HG03432 (cell line): ENCODE measurements around the gene STK39.
A peak's percentile ranks its signal among the peaks of the same experiment; 100 is the strongest.

Source experiments
- ATAC-seq: cut with Tn5 transposase; IDR thresholded peaks from one replicate; pipeline ENCODE4 v1.9.1; 2021; ENCODE audit warnings: mild to moderate bottlenecking, moderate library complexity; ENCODE audit not compliant: unreplicated experiment

Gene STK39

GRCh38 chr2:168105127-168105683, 142.2 kb downstream of the STK39 start:
- ATAC-seq, result no peak

GRCh38 chr2:168097431-168097830, 150.0 kb downstream of the STK39 start:
- peak; percentile 50 for ATAC-seq

DNA sequence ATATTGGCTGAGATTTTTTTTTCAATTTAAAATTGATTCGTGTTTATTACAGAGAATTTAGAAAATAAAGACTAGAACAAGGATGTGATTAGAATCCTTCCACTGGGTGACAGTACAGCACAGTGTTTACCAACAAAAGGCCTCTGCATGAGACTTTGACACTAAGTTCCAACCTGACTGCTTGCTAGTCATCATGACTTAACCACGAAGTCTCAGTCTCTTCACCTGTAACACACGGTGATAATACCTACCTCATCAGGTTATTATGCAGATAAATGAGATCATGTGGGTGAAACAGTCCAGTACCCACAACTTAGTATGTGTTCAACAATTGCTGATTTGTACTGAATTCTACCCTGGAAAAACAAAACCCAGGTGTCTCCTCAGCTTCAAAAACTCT, 151.2 kb downstream of the STK39 start:
- ATAC-seq, result no peak

- ATAC-seq, result no peak
These were observed 155.4 kb downstream of the STK39 start for GRCh38 chr2:168091986-168092385.

GRCh38 chr2:168090366-168091135, 156.8 kb downstream of the STK39 start:
- ATAC-seq, result peak; percentile 85

DNA sequence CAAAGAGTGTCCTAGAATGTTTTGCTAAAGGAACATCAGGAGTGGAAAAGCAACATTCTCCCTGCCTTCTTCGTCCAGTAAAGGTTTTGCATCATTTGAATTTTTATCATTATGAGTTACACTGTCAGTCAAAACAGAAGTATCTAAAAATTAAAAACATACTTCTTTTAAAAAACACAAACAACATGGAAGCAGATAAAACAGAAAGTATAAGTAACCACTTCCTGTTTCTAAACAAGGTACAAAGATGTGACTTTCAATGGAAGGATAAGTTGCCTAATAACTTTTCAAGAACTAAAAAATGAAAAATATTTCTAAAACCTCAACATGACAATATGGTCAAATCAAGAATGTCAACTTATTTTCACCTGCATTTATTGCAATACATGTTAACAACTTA, 158.2 kb downstream of the STK39 start:
- ATAC-seq, result peak; percentile 49

GRCh38 chr2:168087401-168087800, 160.0 kb downstream of the STK39 start:
- ATAC-seq, result no peak

DNA sequence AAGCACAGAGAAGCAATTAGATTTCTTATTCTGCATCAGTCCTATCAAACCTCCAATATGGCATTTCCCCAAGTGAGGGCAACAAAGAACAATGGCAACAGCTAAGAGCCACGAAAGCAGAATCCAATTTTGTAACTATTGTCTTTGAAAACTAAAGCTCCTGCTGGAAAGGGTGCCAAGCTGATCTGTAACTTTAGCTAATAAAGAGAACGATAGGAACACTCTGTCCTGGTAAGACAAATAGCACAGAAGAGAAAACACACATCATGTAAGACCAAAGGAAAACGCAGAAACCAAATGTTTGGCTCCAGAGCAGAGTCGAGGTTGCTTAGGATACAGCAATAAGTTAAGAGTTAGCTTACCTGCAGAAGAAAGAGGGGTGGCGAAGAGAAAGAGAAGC, 160.5 kb downstream of the STK39 start:
- no peak for ATAC-seq

GRCh38 chr2:168085801-168086361, 161.5 kb downstream of the STK39 start:
- ATAC-seq, result no peak

DNA sequence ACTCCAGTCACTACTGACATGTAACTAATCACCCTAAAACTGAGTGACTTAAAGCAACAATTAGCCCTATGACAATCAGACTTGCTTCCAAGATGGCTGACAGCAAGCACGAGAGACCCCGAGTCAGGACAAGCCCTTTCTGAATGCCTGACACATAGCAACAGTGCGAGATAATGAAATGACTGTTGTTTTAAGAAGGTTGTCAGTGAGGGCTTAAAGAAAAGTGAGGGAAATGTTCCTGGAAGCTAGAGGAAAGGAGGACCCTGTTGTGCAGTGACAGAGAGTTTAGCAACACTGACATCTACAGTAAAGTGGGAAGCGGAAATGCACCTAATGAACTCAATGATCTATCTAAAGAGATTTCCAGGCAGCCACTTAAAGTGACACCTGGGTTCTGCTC, 163.1 kb downstream of the STK39 start:
- no peak for ATAC-seq

GRCh38 chr2:168081452-168081851, 165.9 kb downstream of the STK39 start:
- peak; percentile 78 for ATAC-seq

- ATAC-seq, result no peak
These were observed 168.2 kb downstream of the STK39 start for GRCh38 chr2:168079236-168079635.

- ATAC-seq, result no peak
These were observed 170.7 kb downstream of the STK39 start for GRCh38 chr2:168076731-168077130.

GRCh38 chr2:168075446-168075845, 171.9 kb downstream of the STK39 start:
- no peak for ATAC-seq

DNA sequence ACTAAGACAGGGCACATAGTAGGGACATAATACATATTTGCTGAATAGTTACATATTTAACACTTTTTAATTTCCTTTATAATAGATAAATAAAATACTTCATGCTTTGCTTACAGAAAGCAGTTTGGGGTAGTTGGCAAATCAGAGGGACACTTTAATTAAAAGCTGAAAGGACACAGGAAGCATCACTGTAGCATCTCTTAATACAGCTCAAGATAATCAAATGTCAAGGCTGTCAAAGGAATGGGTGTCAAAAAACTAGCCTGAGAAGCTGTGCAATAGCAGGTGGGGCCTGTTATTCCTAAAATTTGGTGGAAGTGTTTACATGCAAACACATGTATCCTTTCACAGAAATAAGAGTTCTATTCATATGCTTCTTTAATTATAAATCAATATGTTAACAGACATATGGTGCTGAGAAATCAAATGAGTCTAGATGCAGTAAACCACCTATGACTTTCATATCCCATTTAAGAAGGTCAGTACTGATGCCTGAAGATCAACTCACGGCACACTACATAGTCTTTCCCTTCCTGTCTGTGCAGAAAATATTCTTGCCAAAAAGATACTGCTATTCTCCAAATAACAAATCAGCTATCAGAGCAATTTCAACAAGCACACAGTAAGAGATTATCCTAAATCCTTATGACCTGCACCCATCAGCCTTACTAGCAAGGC, 174.6 kb downstream of the STK39 start:
- ATAC-seq, result no peak

DNA sequence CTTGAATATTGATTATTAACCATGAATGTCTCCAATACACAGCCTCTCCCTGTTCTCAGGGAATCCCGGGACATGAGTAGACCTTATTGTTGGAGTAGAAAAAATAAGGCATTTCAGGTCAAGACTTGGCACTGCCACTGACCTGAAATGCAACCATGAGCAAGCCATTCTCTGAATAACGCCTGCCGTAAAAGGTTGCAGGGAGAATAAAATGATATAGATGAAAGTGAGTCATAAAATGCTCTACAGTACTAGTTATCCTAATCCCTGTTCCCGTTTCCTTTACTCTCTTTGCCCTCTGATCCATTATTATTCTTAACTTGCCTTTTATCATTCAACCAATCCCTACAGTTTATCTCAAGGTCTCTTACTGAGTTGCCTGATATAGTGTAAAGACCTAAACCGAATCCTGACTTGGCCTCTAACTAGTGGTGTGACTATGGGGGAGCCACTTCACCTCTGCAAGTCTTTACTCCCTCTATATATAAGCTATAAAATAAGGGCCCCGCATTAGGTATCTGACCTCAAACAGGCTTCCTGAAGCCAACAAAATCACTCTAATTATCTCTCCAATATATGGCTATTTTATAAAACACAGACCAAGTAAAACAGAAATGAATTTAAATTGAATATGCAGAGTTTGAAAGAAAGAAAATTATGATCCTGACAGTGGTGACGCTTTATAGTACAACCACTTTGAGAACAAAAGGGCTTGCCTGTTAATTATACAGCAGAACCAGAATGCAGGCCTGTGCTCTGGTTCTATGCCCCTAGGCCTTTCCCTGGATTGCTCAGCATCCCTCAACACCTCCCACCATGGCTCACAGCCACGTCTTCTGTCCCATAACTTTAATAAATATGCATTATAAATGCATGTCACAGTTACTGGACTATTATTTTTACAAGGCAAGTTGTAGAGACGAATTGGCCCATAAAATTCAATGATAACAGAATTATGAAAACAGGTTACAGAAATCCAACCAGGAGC, 183.1 kb downstream of the STK39 start:
- no peak for ATAC-seq

DNA sequence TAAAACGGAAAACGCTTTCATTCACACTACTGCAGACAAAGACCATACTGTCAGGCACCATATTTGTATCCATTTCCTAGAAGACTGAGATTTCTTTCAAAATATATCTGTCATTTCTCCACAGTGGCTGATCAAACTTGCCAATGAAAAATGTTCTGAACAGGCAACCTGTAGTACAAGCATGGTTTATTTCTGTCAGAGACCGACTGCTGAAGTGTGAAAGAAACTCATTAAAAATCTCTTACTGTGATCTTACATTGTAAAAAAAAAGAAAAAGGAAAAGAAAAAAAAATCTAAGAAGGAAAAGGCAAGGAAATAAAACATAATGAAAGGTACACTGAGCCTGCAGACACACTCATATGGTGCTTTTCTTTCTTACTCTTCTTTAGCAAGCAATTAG, 184.5 kb downstream of the STK39 start:
- no peak for ATAC-seq

DNA sequence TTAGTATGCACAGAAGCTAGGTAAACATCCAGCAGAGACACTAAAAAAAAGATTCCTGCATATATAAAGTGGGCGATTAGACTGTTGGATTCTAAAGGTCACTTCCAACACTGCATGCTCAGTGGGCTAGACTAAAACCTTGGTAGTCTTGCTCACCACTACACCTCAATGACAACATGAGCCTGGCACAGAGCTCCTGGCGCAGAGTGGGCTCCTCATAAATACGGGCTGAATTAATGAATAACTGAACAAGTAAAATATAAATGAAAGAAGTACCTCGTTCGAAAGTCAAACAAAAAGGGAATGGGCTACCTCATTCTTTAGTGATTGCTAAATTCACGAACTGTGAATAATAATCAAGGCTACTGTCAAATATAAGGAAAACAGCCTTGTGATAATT, 185.3 kb downstream of the STK39 start:
- no peak for ATAC-seq

DNA sequence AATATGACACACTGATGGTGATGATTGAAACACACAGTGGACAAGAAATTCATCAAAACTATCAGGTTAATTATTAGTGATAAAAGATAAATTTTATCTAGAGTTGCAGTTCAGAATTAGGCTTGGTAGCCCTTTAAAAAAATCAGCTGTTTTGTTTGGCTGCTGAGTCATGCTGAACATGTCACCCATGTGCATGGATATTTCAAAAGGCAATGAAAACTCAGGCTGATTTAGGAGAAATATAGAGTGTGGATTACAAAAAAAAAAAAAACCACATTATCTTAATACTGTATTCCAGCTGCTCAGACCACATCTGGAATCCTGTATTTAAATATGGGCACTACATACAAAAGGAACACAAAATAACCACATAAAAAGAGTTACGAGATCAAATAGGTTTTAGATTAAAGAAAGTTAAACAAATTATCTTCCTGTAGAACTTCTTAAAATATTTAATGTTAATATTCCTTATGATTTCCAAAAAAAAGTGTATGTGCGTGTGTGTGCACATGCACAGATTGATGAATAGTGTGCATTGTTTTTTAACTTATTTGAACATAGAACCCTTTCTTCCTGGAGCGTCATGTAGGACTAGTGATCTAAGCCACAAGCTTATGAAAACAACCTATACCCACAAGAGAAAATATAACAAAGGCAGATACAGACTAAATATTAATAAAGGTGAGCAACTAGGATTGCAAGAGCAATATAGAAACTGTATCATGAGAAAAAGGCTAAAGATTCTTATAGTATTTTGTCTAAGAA, 186.2 kb downstream of the STK39 start:
- no peak for ATAC-seq

- no peak for ATAC-seq
These were observed 187.6 kb downstream of the STK39 start for GRCh38 chr2:168059758-168060157.
